ENCODE data around the gene LPCAT3. TPM values are rescaled to one million over a fixed set of nuclear protein-coding genes. Genes with fewer than 3 reads are reported as not detected.
"Not testable (repeated sequence)": the region's sequence is repeated elsewhere in the genome, so short reads cannot be mapped to it uniquely, and the experiment has no call there.

LPCAT3 gene
- total RNA-seq, 1 donor from 2014 or later = 7.9 TPM

DNA sequence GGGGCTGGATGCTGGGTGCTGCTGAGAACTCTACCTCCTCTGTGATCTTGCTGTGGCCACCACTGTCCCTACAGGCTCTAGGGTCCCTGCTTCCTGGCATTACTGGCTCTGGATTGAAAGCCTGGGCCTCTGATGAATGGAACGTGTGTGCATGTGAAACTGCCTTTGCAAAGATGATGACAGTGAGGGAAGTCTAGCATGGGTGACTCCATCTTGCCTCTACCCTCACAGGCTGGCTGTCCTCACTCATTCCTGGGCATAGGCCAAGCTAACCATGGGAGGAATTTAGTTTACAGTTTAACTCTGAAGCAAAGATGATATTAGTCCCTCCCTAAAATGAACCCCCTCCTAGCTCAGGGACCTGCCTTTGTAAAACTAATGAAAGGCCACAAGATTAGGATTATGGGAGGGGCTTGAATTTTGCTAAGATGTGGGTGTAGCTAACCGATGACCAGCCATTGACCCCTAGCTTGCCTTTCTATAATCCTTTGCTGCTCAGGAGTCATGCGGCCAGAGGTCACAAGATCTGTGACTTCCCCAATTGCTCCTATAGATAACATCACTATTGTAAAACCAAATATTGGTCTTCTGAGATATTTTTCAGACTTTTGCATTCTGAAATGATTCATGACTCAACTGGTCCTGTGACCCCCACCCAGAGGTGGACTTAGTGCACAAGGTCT, 40.0 kb upstream of the LPCAT3 start:
- no peak for DNase-seq (ENCODE audit: low read depth)
- H3K27me3 ChIP-seq (ENCODE audit: control insufficient read depth, insufficient read depth, low read length) = no peaks in the 10 kb centered on the region
- FAIRE-seq = no peak
- no peaks in the 10 kb centered on the region for H3K36me3 ChIP-seq (ENCODE audit: control insufficient read depth, insufficient read depth, low read length)
- no peak overlapping the region for H3K4me3 ChIP-seq (ENCODE audit: low read depth, low read length)
- TF ChIP-seq, protein P1, sequence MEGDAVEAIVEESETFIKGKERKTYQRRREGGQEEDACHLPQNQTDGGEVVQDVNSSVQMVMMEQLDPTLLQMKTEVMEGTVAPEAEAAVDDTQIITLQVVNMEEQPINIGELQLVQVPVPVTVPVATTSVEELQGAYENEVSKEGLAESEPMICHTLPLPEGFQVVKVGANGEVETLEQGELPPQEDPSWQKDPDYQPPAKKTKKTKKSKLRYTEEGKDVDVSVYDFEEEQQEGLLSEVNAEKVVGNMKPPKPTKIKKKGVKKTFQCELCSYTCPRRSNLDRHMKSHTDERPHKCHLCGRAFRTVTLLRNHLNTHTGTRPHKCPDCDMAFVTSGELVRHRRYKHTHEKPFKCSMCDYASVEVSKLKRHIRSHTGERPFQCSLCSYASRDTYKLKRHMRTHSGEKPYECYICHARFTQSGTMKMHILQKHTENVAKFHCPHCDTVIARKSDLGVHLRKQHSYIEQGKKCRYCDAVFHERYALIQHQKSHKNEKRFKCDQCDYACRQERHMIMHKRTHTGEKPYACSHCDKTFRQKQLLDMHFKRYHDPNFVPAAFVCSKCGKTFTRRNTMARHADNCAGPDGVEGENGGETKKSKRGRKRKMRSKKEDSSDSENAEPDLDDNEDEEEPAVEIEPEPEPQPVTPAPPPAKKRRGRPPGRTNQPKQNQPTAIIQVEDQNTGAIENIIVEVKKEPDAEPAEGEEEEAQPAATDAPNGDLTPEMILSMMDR (IDR thresholded peaks at IDR 0.05; ENCODE audit: insufficient read depth, low read length, severe bottlenecking) = no peak

DNA sequence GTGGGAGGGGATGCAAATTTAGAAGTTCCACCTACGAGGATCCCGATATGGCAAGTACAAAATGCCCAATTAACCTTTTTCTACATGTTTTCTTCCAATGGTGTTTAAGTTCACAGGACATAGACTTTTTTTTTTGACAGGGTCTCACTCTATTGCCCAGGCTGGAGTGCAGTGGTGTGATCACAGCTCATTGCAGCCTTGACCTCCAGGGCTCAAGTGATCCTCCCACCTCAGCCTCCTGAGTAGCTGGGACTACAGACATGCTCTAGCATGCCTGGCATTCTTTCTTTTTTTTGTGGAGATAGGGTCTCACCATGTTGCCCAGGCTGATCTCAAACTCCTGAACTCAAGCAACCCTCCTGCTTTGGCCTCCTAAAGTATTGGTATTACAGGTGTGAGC, 37.5 kb upstream of the LPCAT3 start:
- not testable (repeated sequence) for H3K36me3 ChIP-seq (ENCODE audit: control insufficient read depth, insufficient read depth, low read length); DNase-seq (ENCODE audit: low read depth); FAIRE-seq

DNA sequence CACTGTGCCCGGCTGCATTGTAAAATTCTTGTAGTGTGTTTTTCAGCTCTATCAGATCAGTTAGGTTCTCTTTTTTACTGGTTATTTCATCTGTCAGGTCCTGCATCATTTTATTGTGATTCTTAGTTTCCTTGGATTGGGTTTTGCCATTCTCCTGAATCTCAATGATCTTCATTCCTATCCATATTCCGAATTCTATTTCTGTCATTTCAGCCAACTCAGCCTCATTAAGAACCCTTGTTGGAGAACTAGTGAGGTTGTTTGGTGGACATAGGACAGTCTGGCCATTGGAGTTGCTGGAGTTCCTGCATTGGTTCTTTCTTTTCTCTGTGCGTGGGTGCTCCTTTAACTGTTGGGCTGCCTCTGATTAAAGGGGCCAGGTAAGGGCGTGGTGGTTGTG, 36.6 kb upstream of the LPCAT3 start:
- DNase-seq (ENCODE audit: low read depth) = no peak
- H3K27me3 ChIP-seq (ENCODE audit: control insufficient read depth, insufficient read depth, low read length) = no peaks in the 10 kb centered on the region
- no peak overlapping the region for H3K4me3 ChIP-seq (ENCODE audit: low read depth, low read length)
- no peak for FAIRE-seq
- H3K36me3 ChIP-seq (ENCODE audit: control insufficient read depth, insufficient read depth, low read length) = no peaks in the 10 kb centered on the region
- TF ChIP-seq, protein P1 (IDR thresholded peaks at IDR 0.05; ENCODE audit: insufficient read depth, low read length, severe bottlenecking) = no peak

More for the DNA sequence above, 37.5 kb upstream of the LPCAT3 start:
- not testable (repeated sequence) for H3K27me3 ChIP-seq (ENCODE audit: control insufficient read depth, insufficient read depth, low read length); H3K4me3 ChIP-seq (ENCODE audit: low read depth, low read length)

DNA sequence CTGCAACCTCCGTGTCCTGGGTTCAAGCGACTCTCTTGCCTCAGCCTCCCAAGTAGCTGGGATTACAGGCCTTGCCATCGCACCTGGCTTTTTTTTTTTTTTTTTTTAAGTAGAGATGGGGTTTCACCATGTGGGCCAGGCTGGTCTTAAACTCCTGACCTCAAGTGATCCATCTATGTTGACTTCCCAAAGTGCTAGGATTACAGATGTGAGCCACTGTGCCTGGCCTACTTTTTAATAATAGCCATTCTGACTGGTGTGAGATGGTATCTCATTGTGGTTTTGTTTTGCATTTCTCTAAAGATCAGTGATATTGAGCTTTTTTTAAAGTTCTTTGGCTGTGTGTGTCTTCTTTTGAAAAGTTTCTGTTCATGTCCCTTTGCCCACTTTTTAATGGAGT, 31.7 kb upstream of the LPCAT3 start:
- not testable (repeated sequence) for H3K27me3 ChIP-seq (ENCODE audit: control insufficient read depth, insufficient read depth, low read length); FAIRE-seq; DNase-seq (ENCODE audit: low read depth); H3K36me3 ChIP-seq (ENCODE audit: control insufficient read depth, insufficient read depth, low read length); H3K4me3 ChIP-seq (ENCODE audit: low read depth, low read length)

DNA sequence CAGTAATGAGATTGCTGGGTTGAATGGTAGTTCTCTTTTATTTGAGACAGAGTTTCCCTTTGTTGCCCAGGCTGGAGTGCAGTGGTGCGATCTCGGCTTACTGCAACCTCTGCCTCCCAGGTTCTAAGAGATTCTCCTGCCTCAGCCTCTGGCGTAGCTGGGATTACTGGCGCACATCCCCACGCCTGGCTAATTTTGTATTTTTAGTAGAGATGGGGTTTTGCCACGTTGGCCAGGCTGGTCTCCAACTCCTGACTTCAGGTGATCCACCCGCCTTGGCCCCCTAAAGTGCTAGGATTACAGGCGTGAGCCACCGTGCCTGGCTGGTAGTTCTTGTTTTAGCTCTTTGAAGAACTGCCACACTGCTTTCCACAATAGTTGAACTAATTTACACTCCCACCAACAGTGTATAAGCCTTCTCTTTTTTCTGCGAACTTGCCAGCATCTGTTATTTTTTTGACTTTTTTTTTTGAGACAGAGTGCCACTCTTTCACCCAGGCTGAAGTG, 31.2 kb upstream of the LPCAT3 start:
- not testable (repeated sequence) for H3K36me3 ChIP-seq (ENCODE audit: control insufficient read depth, insufficient read depth, low read length); H3K4me3 ChIP-seq (ENCODE audit: low read depth, low read length); DNase-seq (ENCODE audit: low read depth); H3K27me3 ChIP-seq (ENCODE audit: control insufficient read depth, insufficient read depth, low read length); FAIRE-seq

DNA sequence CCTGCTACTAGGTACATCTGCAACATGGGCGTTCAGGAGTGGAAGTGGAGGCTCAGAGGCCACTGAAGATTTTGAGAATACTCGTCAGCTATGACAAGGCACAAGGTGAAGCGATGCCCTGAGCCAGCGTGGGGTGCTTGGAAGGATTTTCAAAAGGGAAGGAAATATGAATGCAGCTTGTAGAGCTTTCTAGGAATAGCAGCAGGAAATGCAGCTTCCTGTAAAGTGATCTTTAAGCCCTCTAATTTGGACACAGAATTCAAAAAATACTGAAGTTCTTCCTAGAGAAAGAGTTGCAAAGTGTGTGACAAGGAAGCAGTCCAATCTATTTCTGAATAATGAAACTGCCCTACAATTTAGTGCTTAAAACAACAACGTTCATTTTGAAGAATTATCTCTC, 29.0 kb upstream of the LPCAT3 start:
- Histone ChIP-seq H3K36me3 (ENCODE audit: control insufficient read depth, insufficient read depth, low read length) (no peaks in the 10 kb centered on the region), H3K4me3 (ENCODE audit: low read depth, low read length) (no peak overlapping the region), H3K27me3 (ENCODE audit: control insufficient read depth, insufficient read depth, low read length) (no peaks in the 10 kb centered on the region)
- TF ChIP-seq, protein P1 (IDR thresholded peaks at IDR 0.05; ENCODE audit: insufficient read depth, low read length, severe bottlenecking) = no peak
- FAIRE-seq = no peak
- DNase-seq (ENCODE audit: low read depth) = no peak

DNA sequence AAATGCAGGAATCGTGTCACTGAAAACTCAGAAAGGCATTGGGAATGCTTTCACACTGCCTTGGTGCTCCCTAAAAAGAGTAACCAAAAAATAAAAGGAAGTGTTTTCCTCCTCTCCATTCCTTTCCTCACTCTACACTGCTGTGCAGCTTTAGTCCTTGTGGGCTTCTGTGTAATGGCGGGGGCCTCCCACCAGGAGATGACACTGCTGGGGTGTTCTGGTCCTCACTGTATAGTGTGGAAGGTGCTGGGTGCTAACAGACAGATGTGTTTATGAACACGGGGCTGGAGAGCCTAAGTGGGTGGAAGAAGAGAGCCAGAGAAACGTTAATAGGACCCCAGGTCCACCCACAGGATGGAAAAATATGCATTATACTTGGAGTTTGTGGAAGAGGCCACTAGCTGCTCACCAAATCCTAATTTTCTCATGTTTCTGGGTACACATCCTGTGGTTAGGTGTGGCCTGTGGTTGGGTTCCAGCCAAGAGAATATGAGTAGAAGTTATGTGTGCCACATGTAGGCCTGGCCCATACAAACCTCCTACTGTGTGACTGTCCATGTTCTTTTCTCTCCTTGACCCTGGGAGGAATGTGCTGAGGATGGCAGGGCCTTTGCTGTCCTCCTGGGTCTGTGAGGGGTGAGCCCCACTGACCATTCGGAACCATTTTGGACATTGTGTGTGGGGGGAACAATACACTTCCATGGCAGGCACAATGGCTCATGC, 28.3 kb upstream of the LPCAT3 start:
- no peaks in the 10 kb centered on the region for H3K36me3 ChIP-seq (ENCODE audit: control insufficient read depth, insufficient read depth, low read length)
- DNase-seq (ENCODE audit: low read depth) (no peak), FAIRE-seq (no peak)
- H3K4me3 ChIP-seq (ENCODE audit: low read depth, low read length) = no peak overlapping the region
- TF ChIP-seq, protein P1 (IDR thresholded peaks at IDR 0.05; ENCODE audit: insufficient read depth, low read length, severe bottlenecking) = no peak
- H3K27me3 ChIP-seq (ENCODE audit: control insufficient read depth, insufficient read depth, low read length) = no peaks in the 10 kb centered on the region
